HepG2 (cell line): Measurements from ENCODE around the gene INTS7. TPM values are rescaled to one million over a fixed set of nuclear protein-coding genes. Genes with fewer than 3 reads are reported as not detected.

Experiments
- ARID5B ChIP-seq: IDR thresholded peaks from 2 replicates; pipeline ENCODE4 v1.4.0; 2020; ENCODE audit warnings: mild to moderate bottlenecking, missing genetic modification reagents
- CENPX ChIP-seq: sonication (generic); formaldehyde crosslinking; IDR thresholded peaks from 2 replicates; pipeline ENCODE4 v1.9.0; 2021; ENCODE audit warnings: mild to moderate bottlenecking, missing genetic modification reagents, moderate library complexity
- EEA1 ChIP-seq: sonication (generic); formaldehyde crosslinking; IDR thresholded peaks from 2 replicates; pipeline ENCODE4 v1.5.1; 2020; ENCODE audit warnings: mild to moderate bottlenecking, missing genetic modification reagents, borderline replicate concordance
- EHMT2 ChIP-seq: fragments of 200-600 bp; sonication (generic); IDR thresholded peaks from 2 replicates; pipeline ENCODE4 v1.7.0; 2017; ENCODE audit warnings: antibody characterized with exemption, low read depth, low read length, borderline replicate concordance
- ELF1 ChIP-seq: sonication (generic); formaldehyde crosslinking; IDR thresholded peaks from 2 replicates; pipeline ENCODE4 v1.4.0; 2020; ENCODE audit warnings: missing genetic modification reagents
- HOXA7 ChIP-seq: sonication (generic); formaldehyde crosslinking; IDR thresholded peaks from 2 replicates; pipeline ENCODE4 v1.8.1; 2022; ENCODE audit warnings: mild to moderate bottlenecking, missing genetic modification reagents, moderate library complexity
- MTF1 ChIP-seq: sonication (generic); formaldehyde crosslinking; IDR thresholded peaks from 2 replicates; pipeline ENCODE4 v1.5.0; 2020; ENCODE audit warnings: missing genetic modification reagents
- MXD4 ChIP-seq: IDR thresholded peaks from 2 replicates; pipeline ENCODE4 v1.6.1; 2016; ENCODE audit warnings: mild to moderate bottlenecking, missing biosample characterization, missing genetic modification reagents
- NFE2L1 ChIP-seq: sonication (generic); formaldehyde crosslinking; IDR thresholded peaks from 2 replicates; pipeline ENCODE4 v1.4.0; 2020; ENCODE audit warnings: missing genetic modification reagents, mild to moderate bottlenecking, borderline replicate concordance
- RARG ChIP-seq: sonication (generic); formaldehyde crosslinking; IDR thresholded peaks from 2 replicates; pipeline ENCODE4 v1.4.0; 2020; ENCODE audit warnings: low read depth, mild to moderate bottlenecking, missing genetic modification reagents
- RELA ChIP-seq: sonication (generic); formaldehyde crosslinking; IDR thresholded peaks from 2 replicates; pipeline ENCODE4 v1.4.0; 2020; ENCODE audit warnings: missing genetic modification reagents
- RFX1 ChIP-seq: fragments of 450-650 bp; IDR thresholded peaks from 2 replicates; pipeline ENCODE4 v1.6.1; 2017
- SETDB1 ChIP-seq: sonication (generic); formaldehyde crosslinking; IDR thresholded peaks from 2 replicates; pipeline ENCODE4 v1.5.1; 2020; ENCODE audit warnings: missing genetic modification reagents, mild to moderate bottlenecking, borderline replicate concordance
- TAF15 ChIP-seq: fragments of 200-400 bp; formaldehyde crosslinking; IDR thresholded peaks from one replicate; pipeline ENCODE4 v1.6.1; 2018; ENCODE audit warnings: mild to moderate bottlenecking, low read depth, low read length; ENCODE audit not compliant: poor library complexity, severe bottlenecking
- TBX3 ChIP-seq: fragments of 450-650 bp; IDR thresholded peaks from 2 replicates; pipeline ENCODE4 v1.6.1; 2017; ENCODE audit warnings: antibody characterized with exemption, mild to moderate bottlenecking, inconsistent platforms, borderline replicate concordance
- TFAP4 ChIP-seq: sonication (generic); IDR thresholded peaks from 2 replicates; pipeline ENCODE4 v1.6.1; 2016; ENCODE audit warnings: low read depth, borderline replicate concordance
- TRAFD1 ChIP-seq: sonication (generic); formaldehyde crosslinking; IDR thresholded peaks from 2 replicates; pipeline ENCODE4 v1.5.1; 2020; ENCODE audit warnings: missing genetic modification reagents, mild to moderate bottlenecking, borderline replicate concordance
- ZNF101 ChIP-seq: sonication (generic); formaldehyde crosslinking; IDR thresholded peaks from 2 replicates; pipeline ENCODE4 v1.4.0; 2020; ENCODE audit warnings: mild to moderate bottlenecking, low read depth, missing genetic modification reagents, borderline replicate concordance
- ZNF691 ChIP-seq: sonication (generic); formaldehyde crosslinking; IDR thresholded peaks from 2 replicates; pipeline ENCODE4 v1.4.0; 2020; ENCODE audit warnings: missing genetic modification reagents, low read depth, mild to moderate bottlenecking, borderline replicate concordance
- ZNF747 ChIP-seq: sonication (generic); formaldehyde crosslinking; IDR thresholded peaks from 2 replicates; pipeline ENCODE4 v1.8.1; 2023; ENCODE audit warnings: missing genetic modification reagents, mild to moderate bottlenecking, borderline replicate concordance
- ZNF768 ChIP-seq: sonication (generic); formaldehyde crosslinking; IDR thresholded peaks from 2 replicates; pipeline ENCODE4 v1.4.0; 2020; ENCODE audit warnings: missing genetic modification reagents
- ZSCAN30 ChIP-seq: sonication (generic); formaldehyde crosslinking; IDR thresholded peaks from 2 replicates; pipeline ENCODE4 v1.5.0; 2020; ENCODE audit warnings: mild to moderate bottlenecking, missing genetic modification reagents
- ZSCAN9 ChIP-seq: IDR thresholded peaks from 2 replicates; pipeline ENCODE4 v1.6.1; 2016; ENCODE audit warnings: borderline replicate concordance
- polyA plus RNA-seq, 8 experiments: library from polyadenylated mRNA; depleted of rRNA in 3 of 8; stranded (reverse) in 7 of 8; unstranded in 1 of 8; fragments of >200 nt; fragmentation: Illumina TruSeq in 4 of 8; extraction: Trizol in 4 of 8; gene quantifications; 2 replicates each; pipeline versions ENCODE4 v1.2.1 to v1.2.3, GENCODE V29; 2011 to 2016; ENCODE audit warnings: low read depth in 4 of 8, missing spikeins in 1 of 8, mixed read lengths in 1 of 8; ENCODE audit not compliant: insufficient read depth in 1 of 8
- total RNA-seq, 5 experiments: library from RNA; depleted of rRNA; stranded (reverse); fragments of >200 nt; fragmentation: Illumina TruSeq; extraction: Trizol; gene quantifications; 2 replicates each; pipeline ENCODE4 v1.2.3, GENCODE V29; 2016; ENCODE audit warnings: low read depth in 1 of 5

Gene INTS7
- total and polyA plus RNA-seq, 2 of the 13 experiments (the other 11 are each of a cell fraction or from before 2014, with no cell fraction given) = 18.3 to 22.4 TPM

- peak; percentile 86 for TF ChIP-seq ARID5B
- TF ChIP-seq TFAP4 = no peak
- TF ChIP-seq ZNF101 = no peak
- TF ChIP-seq TAF15 = no peak
- no peak for TF ChIP-seq RFX1
- TF ChIP-seq MXD4 (CRISPR knock-in tag) = no peak
- no peak for TF ChIP-seq ZNF747 (CRISPR knock-in tag)
- no peak for TF ChIP-seq SETDB1 (CRISPR knock-in tag)
- peak; percentile 90; the same call in 1 of the 2 replicates for TF ChIP-seq ZSCAN9 (CRISPR knock-in tag)
- no peak for TF ChIP-seq NFE2L1 (CRISPR knock-in tag)
- TF ChIP-seq HOXA7 = no peak
- TF ChIP-seq RELA (CRISPR knock-in tag) = 0 out of 2 replicates have a peak, but pooled peaks have one; percentile 33
- no peak for TF ChIP-seq EEA1 (CRISPR knock-in tag)
- TF ChIP-seq ELF1 (CRISPR knock-in tag) = peak; percentile 84
- no peak for TF ChIP-seq ZNF691 (CRISPR knock-in tag)
- no peak for TF ChIP-seq ZSCAN30
- TF ChIP-seq TBX3 = no peak
- TF ChIP-seq ZNF768 (CRISPR knock-in tag) = no peak
- no peak for TF ChIP-seq RARG (CRISPR knock-in tag)
- no peak for TF ChIP-seq MTF1 (CRISPR knock-in tag)
- peak; percentile 79; the same call in 1 of the 2 replicates for TF ChIP-seq EHMT2
- no peak for TF ChIP-seq TRAFD1 (CRISPR knock-in tag)
- TF ChIP-seq CENPX (CRISPR knock-in tag) = no peak
Measured at GRCh38 chr1:211928993-211929637, 106.2 kb downstream of the INTS7 start (continued).
